MM.1S (cell line): ENCODE results near the gene CELSR3.

Source experiments
- DNase-seq: peaks from one replicate; pipeline ENCODE4 v3.0.0-alpha.2; 2015
- H2AFZ ChIP-seq: fragments of 300-600 bp; sonication (generic); 2 replicates; pipeline ENCODE4 v1.6.0; 2016; ENCODE audit warnings: antibody characterized with exemption, low read length
- H3F3A ChIP-seq: fragments of 300-600 bp; sonication (generic); 2 replicates; pipeline ENCODE4 v1.6.1; 2016; ENCODE audit warnings: mild to moderate bottlenecking, antibody characterized with exemption, low read length, moderate library complexity, mixed read lengths; ENCODE audit not compliant: insufficient read depth
- H3K27ac ChIP-seq: fragments of 300-600 bp; sonication (generic); 2 replicates; pipeline ENCODE4 v1.5.1; 2016; ENCODE audit warnings: mild to moderate bottlenecking, low read length
- H3K27me3 ChIP-seq: fragments of 300-600 bp; sonication (generic); replicated peaks from 2 replicates; pipeline ENCODE4 v1.6.0; 2016; ENCODE audit warnings: low read length; ENCODE audit not compliant: insufficient read depth
- H3K36me3 ChIP-seq: fragments of 300-600 bp; sonication (generic); replicated peaks from 2 replicates; pipeline ENCODE4 v1.6.1; 2016; ENCODE audit warnings: mild to moderate bottlenecking, low read length, mixed read lengths; ENCODE audit not compliant: insufficient read depth
- H3K4me1 ChIP-seq: fragments of 300-600 bp; sonication (generic); 2 replicates; pipeline ENCODE4 v1.6.1; 2016; ENCODE audit warnings: low read length, mixed read lengths
- H3K4me2 ChIP-seq: fragments of 300-600 bp; sonication (generic); 2 replicates; pipeline ENCODE4 v1.6.0; 2016; ENCODE audit warnings: low read depth, low read length
- H3K4me3 ChIP-seq: fragments of 300-600 bp; sonication (generic); 2 replicates; pipeline ENCODE4 v1.5.1; 2016; ENCODE audit warnings: low read length, mixed read lengths
- H3K79me2 ChIP-seq: fragments of 300-600 bp; sonication (generic); 2 replicates; pipeline ENCODE4 v1.6.1; 2016; ENCODE audit warnings: mixed run types, low read length, mixed read lengths
- H3K9ac ChIP-seq: fragments of 300-600 bp; sonication (generic); 2 replicates; pipeline ENCODE4 v1.6.1; 2016; ENCODE audit warnings: low read length, mixed read lengths
- H3K9me2 ChIP-seq: fragments of 300-600 bp; sonication (generic); replicated peaks from 2 replicates; pipeline ENCODE4 v1.6.1; 2016; ENCODE audit warnings: mild to moderate bottlenecking, low read length, mixed read lengths; ENCODE audit not compliant: insufficient read depth
- H3K9me3 ChIP-seq: fragments of 300-600 bp; sonication (generic); replicated peaks from 2 replicates; pipeline ENCODE4 v1.6.1; 2016; ENCODE audit warnings: mild to moderate bottlenecking, low read length, mixed read lengths; ENCODE audit not compliant: insufficient read depth
- H4K20me1 ChIP-seq: fragments of 300-600 bp; sonication (generic); 2 replicates; pipeline ENCODE4 v1.6.1; 2016; ENCODE audit warnings: mild to moderate bottlenecking, low read length, moderate library complexity, mixed read lengths; ENCODE audit not compliant: insufficient read depth
- CTCF ChIP-seq: fragments of 300-600 bp; sonication (generic); IDR thresholded peaks from 2 replicates; pipeline ENCODE4 v1.5.1; 2016; ENCODE audit warnings: antibody characterized with exemption, low read length, mixed read lengths
- EZH2 ChIP-seq: fragments of 300-600 bp; sonication (generic); optimal IDR thresholded peaks from 2 replicates; pipeline ENCODE3; 2017; ENCODE audit warnings: low read depth, mild to moderate bottlenecking, antibody characterized with exemption, low read length, mixed read lengths
- EZH2phosphoT487 ChIP-seq: fragments of 300-600 bp; sonication (generic); IDR thresholded peaks from 2 replicates; pipeline ENCODE4 v1.6.1; 2018; ENCODE audit warnings: antibody characterized with exemption, low read length

Gene CELSR3

GRCh38 chr3:48681541-48681880 is 18.8 kb upstream of the CELSR3 start:
- Histone ChIP-seq H3K27me3 (no peaks in the 10 kb centered on the region), H2AFZ (no peak overlapping the region), H3K4me1 (peaks cover 3% of the 10 kb centered on the region; the same call in 1 of the 2 replicates), H3F3A (peaks cover 3% of the 10 kb centered on the region), H3K9ac (no peak overlapping the region), H3K9me3 (no peaks in the 10 kb centered on the region), H3K9me2 (no peaks in the 10 kb centered on the region), H3K27ac (no peak overlapping the region), H3K79me2 (peaks cover 28% of the 10 kb centered on the region), H3K36me3 (0 out of 2 replicates have a peak, but pooled peaks cover 2% of the 10 kb centered on the region), H3K4me2 (no peak overlapping the region), H3K4me3 (no peak overlapping the region), H4K20me1 (no peaks in the 10 kb centered on the region)
- DNase-seq: no peak
- TF ChIP-seq CTCF (no peak), EZH2phosphoT487 (no peak), EZH2 (no peak)

GRCh38 chr3:48680811-48681540 is 18.3 kb upstream of the CELSR3 start:
- no peaks in the 10 kb centered on the region for H3F3A ChIP-seq
- H3K36me3 ChIP-seq: 0 out of 2 replicates have a peak, but pooled peaks cover 2% of the 10 kb centered on the region
- no peak overlapping the region for H2AFZ ChIP-seq
- H3K9ac ChIP-seq: no peak overlapping the region
- no peaks in the 10 kb centered on the region for H4K20me1 ChIP-seq
- H3K4me2 ChIP-seq: no peak overlapping the region
- H3K27me3 ChIP-seq: no peaks in the 10 kb centered on the region
- no peak overlapping the region for H3K27ac ChIP-seq
- H3K4me1 ChIP-seq: no peaks in the 10 kb centered on the region
- DNase-seq: no peak
- peaks cover 28% of the 10 kb centered on the region for H3K79me2 ChIP-seq
- TF ChIP-seq EZH2phosphoT487 (no peak), EZH2 (no peak), CTCF (no peak)
- no peaks in the 10 kb centered on the region for H3K9me3 ChIP-seq
- H3K9me2 ChIP-seq: no peaks in the 10 kb centered on the region
- H3K4me3 ChIP-seq: no peak overlapping the region

GRCh38 chr3:48679411-48680391 is 17.0 kb upstream of the CELSR3 start:
- peaks cover 21% of the 10 kb centered on the region for H3K79me2 ChIP-seq
- H3K4me1 ChIP-seq: no peaks in the 10 kb centered on the region
- no peaks in the 10 kb centered on the region for H3K27me3 ChIP-seq
- no peak for DNase-seq
- H3K36me3 ChIP-seq: 0 out of 2 replicates have a peak, but pooled peaks cover 2% of the 10 kb centered on the region
- H3K9me3 ChIP-seq: no peaks in the 10 kb centered on the region
- no peak for TF ChIP-seq EZH2
- TF ChIP-seq CTCF: no peak
- TF ChIP-seq EZH2phosphoT487: no peak
- H3F3A ChIP-seq: no peaks in the 10 kb centered on the region
- H2AFZ ChIP-seq: no peak overlapping the region
- no peak overlapping the region for H3K9ac ChIP-seq
- H3K4me2 ChIP-seq: no peak overlapping the region
- no peaks in the 10 kb centered on the region for H4K20me1 ChIP-seq
- H3K27ac ChIP-seq: no peak overlapping the region
- no peak overlapping the region for H3K4me3 ChIP-seq
- no peaks in the 10 kb centered on the region for H3K9me2 ChIP-seq
